Upper lobe of right lung (tissue), 1 donor: Measurements from ENCODE around the gene RPTOR. TPM values are rescaled to one million over a fixed set of nuclear protein-coding genes. Genes with fewer than 3 reads are reported as not detected.

ENCODE experiments used
- ATAC-seq: fragments of 200-7000 bp; cut with Tn5 transposase; one replicate; pipeline ENCODE4 v1.9.1; 2020; ENCODE audit warnings: mild to moderate bottlenecking, moderate library complexity
- DNase-seq: peaks from one replicate; pipeline ENCODE4 v3.0.0-alpha.2; 2020
- H3K27ac ChIP-seq: fragments of 200-600 bp; one replicate; pipeline ENCODE4 v1.8.0; 2022
- H3K27me3 ChIP-seq: fragments of 200-600 bp; one replicate; pipeline ENCODE4 v1.8.0; 2022; ENCODE audit warnings: mild to moderate bottlenecking
- H3K36me3 ChIP-seq: fragments of 200-600 bp; one replicate; pipeline ENCODE4 v1.8.0; 2022
- H3K4me1 ChIP-seq: fragments of 200-600 bp; one replicate; pipeline ENCODE4 v1.8.0; 2022
- H3K4me3 ChIP-seq: fragments of 200-600 bp; one replicate; pipeline ENCODE4 v1.8.0; 2022; ENCODE audit warnings: mild to moderate bottlenecking
- H3K9me3 ChIP-seq: fragments of 200-600 bp; one replicate; pipeline ENCODE4 v1.8.0; 2022
- intact Hi-C: fragments of 100-400 bp; cut with DNase I; formaldehyde crosslinking; loops from one replicate; pipeline ENCODE4 v1.11.0; 2022
- total RNA-seq: library from RNA; stranded (reverse); fragmentation: NEBNext Ultra II Directional; extraction: Animal tissue kit (Norgen Biotek cat#: 25700); gene quantifications from one replicate; pipeline ENCODE4 v1.2.1, GENCODE V29; 2021
- TF ChIP-seq, protein P1 (sequence below): fragments of 200-600 bp; IDR thresholded peaks from one replicate; pipeline ENCODE4 v1.8.0; 2022; ENCODE audit warnings: antibody characterized with exemption
- donor health status: DM: no; HTN: yes; CAD: no; lungs with severe emphysema.

Gene RPTOR
- total RNA-seq, 1 donor from 2014 or later: 35.4 TPM

DNA sequence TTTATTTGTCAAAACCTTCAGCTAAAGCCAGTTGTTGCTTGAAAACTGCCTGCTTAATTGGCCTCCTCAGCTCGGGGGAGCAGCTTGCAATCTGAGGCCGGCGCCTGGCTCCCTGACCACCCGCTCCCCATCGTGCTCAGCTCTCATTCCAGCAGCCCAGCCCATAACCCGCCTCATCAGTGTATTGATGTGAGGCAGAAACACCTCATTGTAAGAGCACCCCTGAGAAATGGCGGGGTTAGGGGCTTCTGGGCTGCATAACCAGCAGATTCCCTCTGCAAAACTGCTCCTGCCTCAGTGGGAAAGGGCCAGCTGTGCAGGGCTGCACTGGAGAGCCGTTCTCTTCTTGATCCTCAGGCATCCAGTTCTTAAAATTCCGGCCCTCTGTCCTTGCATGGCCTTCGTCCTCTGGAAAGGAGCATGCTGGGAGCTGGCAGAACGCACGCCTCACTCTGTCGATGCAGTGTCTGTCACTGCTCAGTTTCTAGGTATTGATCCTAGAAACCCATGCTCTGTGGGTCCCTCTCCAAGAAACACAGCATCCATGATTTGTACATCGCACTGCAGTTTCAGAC is 333.2 kb downstream of the RPTOR start:
- intact Hi-C loops: no loop called here

GRCh38 chr17:80878876-80879722 is 334.5 kb downstream of the RPTOR start:
- TF ChIP-seq, protein P1, sequence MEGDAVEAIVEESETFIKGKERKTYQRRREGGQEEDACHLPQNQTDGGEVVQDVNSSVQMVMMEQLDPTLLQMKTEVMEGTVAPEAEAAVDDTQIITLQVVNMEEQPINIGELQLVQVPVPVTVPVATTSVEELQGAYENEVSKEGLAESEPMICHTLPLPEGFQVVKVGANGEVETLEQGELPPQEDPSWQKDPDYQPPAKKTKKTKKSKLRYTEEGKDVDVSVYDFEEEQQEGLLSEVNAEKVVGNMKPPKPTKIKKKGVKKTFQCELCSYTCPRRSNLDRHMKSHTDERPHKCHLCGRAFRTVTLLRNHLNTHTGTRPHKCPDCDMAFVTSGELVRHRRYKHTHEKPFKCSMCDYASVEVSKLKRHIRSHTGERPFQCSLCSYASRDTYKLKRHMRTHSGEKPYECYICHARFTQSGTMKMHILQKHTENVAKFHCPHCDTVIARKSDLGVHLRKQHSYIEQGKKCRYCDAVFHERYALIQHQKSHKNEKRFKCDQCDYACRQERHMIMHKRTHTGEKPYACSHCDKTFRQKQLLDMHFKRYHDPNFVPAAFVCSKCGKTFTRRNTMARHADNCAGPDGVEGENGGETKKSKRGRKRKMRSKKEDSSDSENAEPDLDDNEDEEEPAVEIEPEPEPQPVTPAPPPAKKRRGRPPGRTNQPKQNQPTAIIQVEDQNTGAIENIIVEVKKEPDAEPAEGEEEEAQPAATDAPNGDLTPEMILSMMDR: no peak
- intact Hi-C loops: no loop called here
- DNase-seq (peak; percentile 30), ATAC-seq (peak; percentile 30)
- no peaks in the 10 kb centered on the region for H3K9me3 ChIP-seq
- H3K4me1 ChIP-seq: no peaks in the 10 kb centered on the region
- no peak overlapping the region for H3K4me3 ChIP-seq
- no peak overlapping the region for H3K27ac ChIP-seq
- no peaks in the 10 kb centered on the region for H3K27me3 ChIP-seq
- H3K36me3 ChIP-seq: peaks cover 38% of the 10 kb centered on the region

More for the DNA sequence above, 333.2 kb downstream of the RPTOR start:
- H3K4me3 ChIP-seq: no peak overlapping the region
- TF ChIP-seq, protein P1: no peak
- H3K36me3 ChIP-seq: peaks cover 26% of the 10 kb centered on the region
- no peak overlapping the region for H3K27ac ChIP-seq
- no peaks in the 10 kb centered on the region for H3K9me3 ChIP-seq
- H3K4me1 ChIP-seq: no peaks in the 10 kb centered on the region
- no peak for ATAC-seq
- peak; percentile 44 for DNase-seq
- no peaks in the 10 kb centered on the region for H3K27me3 ChIP-seq

GRCh38 chr17:80879723-80880647 is 335.3 kb downstream of the RPTOR start:
- no peak for ATAC-seq
- H3K36me3 ChIP-seq: peaks cover 46% of the 10 kb centered on the region
- peak; percentile 59 for DNase-seq
- TF ChIP-seq, protein P1: no peak
- intact Hi-C loops: no loop called here
- no peak overlapping the region for H3K27ac ChIP-seq
- H3K9me3 ChIP-seq: no peaks in the 10 kb centered on the region
- H3K27me3 ChIP-seq: no peaks in the 10 kb centered on the region
- no peak overlapping the region for H3K4me3 ChIP-seq
- no peaks in the 10 kb centered on the region for H3K4me1 ChIP-seq

- H3K27me3 ChIP-seq: no peaks in the 10 kb centered on the region
- TF ChIP-seq, protein P1: no peak
- peaks cover 52% of the 10 kb centered on the region for H3K36me3 ChIP-seq
- intact Hi-C loops: no loop called here
- H3K4me3 ChIP-seq: no peak overlapping the region
- H3K9me3 ChIP-seq: no peaks in the 10 kb centered on the region
- DNase-seq (no peak), ATAC-seq (no peak)
- H3K4me1 ChIP-seq: no peaks in the 10 kb centered on the region
- no peak overlapping the region for H3K27ac ChIP-seq
Observed at GRCh38 chr17:80880648-80880985, 336.0 kb downstream of the RPTOR start.

DNA sequence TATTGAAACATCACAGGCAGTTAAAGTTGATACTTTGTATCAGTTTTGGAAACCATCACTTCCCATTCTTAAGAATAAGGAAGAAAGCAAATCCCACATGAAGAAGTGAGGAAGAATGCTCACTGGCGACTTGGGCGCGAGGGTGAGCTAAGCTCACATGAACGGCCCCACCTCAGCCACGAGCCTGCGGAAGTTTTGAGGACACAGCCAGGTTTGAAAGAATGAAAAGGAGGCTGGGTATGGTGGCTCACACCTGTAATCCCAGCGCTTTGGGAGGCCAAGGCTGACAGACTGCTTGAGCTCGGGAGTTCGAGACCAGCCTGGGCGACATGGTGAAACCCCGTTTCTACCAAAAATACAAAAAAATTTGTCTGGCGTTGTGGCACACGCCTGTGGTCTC is 336.7 kb downstream of the RPTOR start:
- DNase-seq (no peak), ATAC-seq (no peak)
- no peak overlapping the region for H3K27ac ChIP-seq
- intact Hi-C loops: no loop called here
- H3K36me3 ChIP-seq: peaks cover 52% of the 10 kb centered on the region
- H3K4me1 ChIP-seq: no peaks in the 10 kb centered on the region
- H3K4me3 ChIP-seq: no peak overlapping the region
- no peaks in the 10 kb centered on the region for H3K27me3 ChIP-seq
- H3K9me3 ChIP-seq: no peaks in the 10 kb centered on the region
- TF ChIP-seq, protein P1: no peak
